Large intestine (tissue), 3 donors: ENCODE measurements around the gene PVR. TPM values are rescaled to one million over a fixed set of nuclear protein-coding genes. Genes with fewer than 3 reads are reported as not detected.
"Not testable (repeated sequence)": the region's sequence is repeated elsewhere in the genome, so short reads cannot be mapped to it uniquely, and the experiment has no call there.

Experiments
- DNase-seq, 2 donors: peaks; one replicate each; pipeline versions ENCODE4 v3.0.0 to v3.0.0-alpha.2; 2013
- H3K27ac ChIP-seq: one replicate; pipeline ENCODE4 v1.5.1; 2013; ENCODE audit warnings: low read length
- H3K27me3 ChIP-seq: 2 replicates; pipeline ENCODE4 v1.6.1; 2013; ENCODE audit warnings: low read length; ENCODE audit not compliant: control insufficient read depth, insufficient read depth
- H3K36me3 ChIP-seq: 2 replicates; pipeline ENCODE4 v1.6.1; 2013; ENCODE audit warnings: low read length; ENCODE audit not compliant: control insufficient read depth, insufficient read depth
- H3K4me1 ChIP-seq: one replicate; pipeline ENCODE4 v1.6.1; 2013; ENCODE audit warnings: low read length; ENCODE audit not compliant: control insufficient read depth, insufficient read depth
- H3K4me3 ChIP-seq: one replicate; pipeline ENCODE4 v1.5.1; 2013; ENCODE audit warnings: low read length
- H3K9me3 ChIP-seq: one replicate; pipeline ENCODE4 v1.6.1; 2013; ENCODE audit warnings: mild to moderate bottlenecking, low read depth, low read length, moderate library complexity; ENCODE audit not compliant: control insufficient read depth
- WGBS: methylation state at CpG from one replicate; pipeline ENCODE4 v1.1.5; 2013; ENCODE audit warnings: low lambda C conversion rate; ENCODE audit not compliant: insufficient coverage; 5-methylcytosine and 5-hydroxymethylcytosine counted together
- polyA plus RNA-seq: library from polyadenylated mRNA; unstranded; fragments of 120-200 nt; gene quantifications from one replicate; pipeline ENCODE4 v1.2.1, GENCODE V29; 2013

The PVR gene
- polyA plus RNA-seq, 1 donor, result 101 TPM

DNA sequence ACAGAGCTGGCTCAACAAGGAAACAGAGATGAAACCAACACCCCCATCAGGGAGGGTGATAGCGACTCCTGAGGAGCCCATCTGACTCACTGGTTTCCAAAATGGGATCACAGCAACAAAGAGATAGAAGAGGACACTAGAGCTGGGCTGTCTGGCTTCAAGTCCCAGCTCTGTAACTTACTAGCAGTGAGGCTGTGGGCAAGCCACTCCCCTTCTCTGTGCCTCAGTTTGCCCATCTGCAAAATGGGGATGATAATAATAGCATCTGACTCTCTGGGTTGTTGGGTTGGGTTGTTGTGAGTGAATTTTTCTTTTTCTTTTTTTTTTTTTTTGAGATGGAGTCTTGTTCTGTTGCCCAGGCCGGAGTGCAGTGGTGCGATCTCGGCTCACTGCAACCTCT is 16.1 kb upstream of the PVR start:
- Histone ChIP-seq H3K9me3 (no peaks in the 10 kb centered on the region), H3K27me3 (no peaks in the 10 kb centered on the region), H3K27ac (no peak overlapping the region), H3K4me1 (no peaks in the 10 kb centered on the region), H3K36me3 (peaks cover 34% of the 10 kb centered on the region), H3K4me3 (no peak overlapping the region)
- no peak for DNase-seq
- no CpG with 5 or more reads among the region's 4 CpGs for WGBS

GRCh38 chr19:44628793-44629192 is 14.9 kb upstream of the PVR start:
- Histone ChIP-seq H3K27ac (no peak overlapping the region), H3K4me1 (no peaks in the 10 kb centered on the region), H3K36me3 (peaks cover 32% of the 10 kb centered on the region), H3K9me3 (no peaks in the 10 kb centered on the region), H3K4me3 (no peak overlapping the region), H3K27me3 (no peaks in the 10 kb centered on the region)
- 93% methylated on average over 2 of the region's 3 CpGs for WGBS
- no peak for DNase-seq

DNA sequence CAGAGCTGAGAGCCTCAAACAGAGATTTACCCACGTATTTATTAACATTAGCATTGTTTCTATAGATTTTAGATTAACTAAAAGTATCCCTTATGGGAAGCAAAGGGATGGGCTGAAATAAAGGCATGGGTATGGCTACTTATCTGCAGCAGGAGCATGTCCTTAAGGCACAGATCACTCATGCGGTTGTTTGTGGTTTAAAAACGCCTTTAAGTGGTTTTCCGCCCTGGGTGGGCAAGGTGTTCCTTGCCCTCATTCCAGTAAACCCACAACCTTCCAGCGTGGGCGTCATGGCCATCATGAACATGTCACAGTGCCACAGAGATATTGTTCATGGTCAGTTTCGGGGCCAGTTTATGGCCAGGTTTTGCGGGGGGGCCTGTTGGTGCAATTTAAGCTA is 12.1 kb upstream of the PVR start:
- H3K27ac ChIP-seq, H3K9me3 ChIP-seq, H3K27me3 ChIP-seq, H3K4me3 ChIP-seq, DNase-seq: not testable (repeated sequence)
- peaks cover 20% of the 10 kb centered on the region for H3K4me1 ChIP-seq
- no CpG with 5 or more reads among the region's 8 CpGs for WGBS
- H3K36me3 ChIP-seq, result peaks cover 29% of the 10 kb centered on the region

GRCh38 chr19:44634058-44634457 is 9.7 kb upstream of the PVR start:
- H3K4me1 ChIP-seq, result peaks cover 41% of the 10 kb centered on the region
- H3K9me3 ChIP-seq, H3K27me3 ChIP-seq, H3K4me3 ChIP-seq: not testable (repeated sequence)
- peak overlapping the region; percentile 71 for H3K27ac ChIP-seq
- peak in 1 of 2 donors; percentile 43 for DNase-seq
- peaks cover 17% of the 10 kb centered on the region for H3K36me3 ChIP-seq
- no CpG with 5 or more reads among the region's 5 CpGs for WGBS

GRCh38 chr19:44634785-44635184 is 8.9 kb upstream of the PVR start:
- Histone ChIP-seq H3K27ac (peak overlapping the region; percentile 71), H3K4me3 (no peak overlapping the region), H3K4me1 (peaks cover 44% of the 10 kb centered on the region), H3K27me3 (no peaks in the 10 kb centered on the region), H3K9me3 (peaks cover 3% of the 10 kb centered on the region), H3K36me3 (peaks cover 13% of the 10 kb centered on the region)
- no peak for DNase-seq
- no CpG with 5 or more reads among the region's 2 CpGs for WGBS

GRCh38 chr19:44635581-44636438 is 7.9 kb upstream of the PVR start:
- no peak for DNase-seq

DNA sequence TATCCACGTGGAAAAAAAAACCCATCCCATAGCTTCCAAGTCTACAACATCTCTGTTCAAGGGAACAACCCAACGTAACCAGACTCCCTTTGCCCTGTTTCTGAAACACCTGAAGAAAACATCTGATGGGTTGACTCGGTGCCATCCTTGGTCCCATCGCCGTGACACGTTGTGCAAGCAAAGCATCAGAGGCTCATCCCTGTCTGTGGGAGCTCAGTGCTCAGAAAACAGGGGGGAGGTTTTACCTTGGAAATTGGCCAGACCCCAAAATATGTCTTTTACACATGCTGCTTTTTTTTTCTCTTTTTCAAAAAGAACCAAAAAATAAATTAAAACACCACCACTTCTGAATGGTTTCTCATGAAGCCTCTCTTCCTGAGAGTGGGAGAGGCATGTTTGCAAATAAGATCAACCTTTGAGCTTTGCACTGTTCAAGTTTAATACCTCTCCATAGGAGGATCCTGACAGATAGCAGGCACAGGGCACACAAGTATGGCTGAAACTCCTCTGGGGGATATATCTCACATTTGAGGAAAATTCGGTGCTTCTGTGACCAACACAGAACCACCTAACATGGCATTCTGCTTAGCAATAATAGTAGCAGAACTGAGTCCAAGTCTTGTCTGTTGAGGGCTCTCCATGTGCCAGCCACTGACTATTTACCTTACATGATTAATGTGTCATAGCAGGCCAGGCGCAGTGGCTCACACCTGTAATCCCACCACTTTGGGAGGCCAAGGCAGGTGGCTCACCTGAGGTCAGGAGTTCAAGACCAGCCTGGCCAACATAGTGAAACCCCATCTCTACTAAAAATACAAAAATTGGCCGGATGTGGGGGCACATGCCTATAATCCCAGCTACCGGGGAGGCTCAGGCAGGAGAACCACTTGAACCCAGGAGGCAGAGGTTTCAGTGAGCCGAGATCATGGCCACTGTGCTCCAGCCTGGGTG is 7.0 kb upstream of the PVR start:
- Histone ChIP-seq H3K9me3 (peaks cover 3% of the 10 kb centered on the region), H3K27ac (peak overlapping the region; percentile 89), H3K4me1 (peaks cover 63% of the 10 kb centered on the region), H3K36me3 (peaks cover 4% of the 10 kb centered on the region), H3K27me3 (no peaks in the 10 kb centered on the region), H3K4me3 (no peak overlapping the region)
- peak; percentile 59 to 84 for DNase-seq
- WGBS, result no CpG with 5 or more reads among the region's 11 CpGs

More at GRCh38 chr19:44635581-44636438, 7.9 kb upstream of the PVR start:
- H3K36me3 ChIP-seq, result peaks cover 7% of the 10 kb centered on the region
- H3K4me3 ChIP-seq, result no peak overlapping the region
- H3K9me3 ChIP-seq, result peaks cover 3% of the 10 kb centered on the region
- no peaks in the 10 kb centered on the region for H3K27me3 ChIP-seq
- peaks cover 54% of the 10 kb centered on the region for H3K4me1 ChIP-seq
- peak overlapping the region; percentile 89 for H3K27ac ChIP-seq
- no CpG with 5 or more reads among the region's 3 CpGs for WGBS

DNA sequence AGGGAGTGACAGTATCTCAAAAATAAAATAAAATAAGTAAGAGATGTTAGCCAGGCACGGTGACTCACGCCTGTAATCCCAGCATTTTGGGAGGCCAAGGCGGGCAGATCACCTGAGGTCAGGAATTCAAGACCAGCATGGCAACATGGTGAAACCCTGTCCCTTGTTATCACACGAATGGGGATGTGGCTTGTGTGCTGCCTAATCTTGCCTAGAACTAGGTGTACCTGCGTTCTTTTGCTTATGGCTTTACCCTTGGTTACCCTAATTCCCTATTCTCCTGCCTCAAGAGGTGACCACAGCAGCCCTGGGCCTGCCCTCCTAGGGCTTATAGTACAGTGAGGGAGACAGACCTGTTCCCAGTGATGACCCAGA is 6.3 kb upstream of the PVR start:
- no peak for DNase-seq
- Histone ChIP-seq H3K27ac (peak overlapping the region; percentile 89), H3K27me3 (no peaks in the 10 kb centered on the region), H3K4me3 (no peak overlapping the region), H3K36me3 (no peaks in the 10 kb centered on the region), H3K9me3 (peaks cover 3% of the 10 kb centered on the region), H3K4me1 (peaks cover 69% of the 10 kb centered on the region)
- WGBS, result no CpG with 5 or more reads among the region's 5 CpGs

DNA sequence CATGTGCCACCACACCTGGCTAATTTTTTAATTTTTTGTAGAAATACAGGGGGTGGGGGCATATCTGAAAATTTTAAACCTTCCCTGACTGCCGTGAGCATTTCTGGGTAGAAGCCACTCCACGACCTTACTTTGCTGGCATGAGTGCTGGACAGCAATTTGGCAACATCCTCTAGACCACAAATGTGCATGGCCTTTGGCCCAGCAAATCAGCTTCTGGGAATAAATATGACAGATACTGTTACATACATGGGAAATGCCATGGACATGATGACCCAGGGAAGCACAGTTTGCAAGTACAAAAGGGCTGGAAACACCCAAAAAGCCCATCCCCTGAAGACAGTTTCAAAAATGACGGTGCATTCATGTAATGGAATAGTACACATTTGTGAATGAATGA is 3.2 kb upstream of the PVR start:
- no peak for DNase-seq
- H3K27me3 ChIP-seq, result no peaks in the 10 kb centered on the region
- H3K27ac ChIP-seq, result peak overlapping the region; percentile 80
- no peak overlapping the region for H3K4me3 ChIP-seq
- H3K9me3 ChIP-seq, result no peaks in the 10 kb centered on the region
- peaks cover 68% of the 10 kb centered on the region for H3K4me1 ChIP-seq
- 100% methylated on average over 1 of the region's 3 CpGs for WGBS
- H3K36me3 ChIP-seq, result no peaks in the 10 kb centered on the region

DNA sequence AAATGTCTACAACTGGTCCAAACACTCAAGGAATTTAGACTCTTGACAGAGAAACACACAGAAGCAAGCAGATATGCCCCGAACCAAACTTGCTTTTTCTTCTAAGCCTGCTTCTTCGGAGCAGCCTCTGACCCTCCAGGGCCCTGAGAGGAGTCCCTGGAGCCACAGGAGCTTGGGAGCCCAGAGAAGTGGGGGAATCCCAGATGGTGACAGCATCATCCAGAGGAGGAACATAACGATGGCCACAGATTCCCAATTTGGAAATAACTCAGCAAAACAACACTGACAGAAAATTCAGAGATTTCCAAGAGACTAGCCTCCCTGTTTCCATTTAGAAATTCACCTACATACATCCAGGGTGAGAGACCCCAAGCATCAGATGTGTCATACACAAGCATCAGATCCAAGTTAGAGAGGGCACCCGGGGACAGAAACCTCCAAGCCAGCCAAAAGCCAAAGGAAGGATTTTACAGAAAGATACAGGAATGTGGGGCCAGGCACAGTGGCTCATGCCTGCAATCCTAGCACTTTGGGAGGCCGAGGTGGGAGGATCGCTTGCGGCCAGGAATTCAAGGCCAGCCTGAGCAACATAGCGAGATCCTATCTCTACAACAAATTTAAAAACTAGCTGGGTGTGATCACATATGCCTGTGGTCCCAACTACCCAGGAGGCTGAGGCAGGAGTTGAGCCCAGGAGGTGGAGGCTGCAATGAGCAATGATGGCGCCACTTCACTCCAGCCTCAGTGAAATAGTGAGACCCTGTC is 2.0 kb upstream of the PVR start:
- peaks cover 3% of the 10 kb centered on the region for H3K36me3 ChIP-seq
- H3K4me3 ChIP-seq, result no peak overlapping the region
- peaks cover 57% of the 10 kb centered on the region for H3K4me1 ChIP-seq
- H3K27me3 ChIP-seq, result no peaks in the 10 kb centered on the region
- H3K27ac ChIP-seq, result peak overlapping the region; percentile 80
- no CpG with 5 or more reads among the region's 9 CpGs for WGBS
- DNase-seq, result no peak
- no peaks in the 10 kb centered on the region for H3K9me3 ChIP-seq
